ENCODE measurements around the gene SEPTIN7.

GRCh38 chr7:35777121-35777520, 23.7 kb upstream of the SEPTIN7 start:
- TF ChIP-seq CTCF (IDR thresholded peaks at IDR 0.05) (no peak), POLR2AphosphoS5 (IDR thresholded peaks at IDR 0.05; ENCODE audit: insufficient read depth in 1 of 2, low read depth in 1 of 2) (no peak), POLR2A (IDR thresholded peaks at IDR 0.05) (no peak)

All from vagina (tissue), 2 donors.